CD14-positive monocyte (primary cell): Measurements from ENCODE around the gene TRPV4. TPM values are rescaled to one million over a fixed set of nuclear protein-coding genes. Genes with fewer than 3 reads are reported as not detected.

Source experiments
- DNase-seq, 3 donors: peaks; one replicate each; pipeline ENCODE4 v3.0.0-alpha.2; 2011 to 2022
- H2AFZ ChIP-seq: 2 replicates; pipeline ENCODE4 v1.6.0; 2012; ENCODE audit warnings: mild to moderate bottlenecking, low read depth, low read length, inconsistent platforms; ENCODE audit not compliant: insufficient read depth, poor library complexity, severe bottlenecking
- H3K27ac ChIP-seq, 2 donors: 1 replicate in 1 of 2; 2 replicates in 1 of 2; pipeline ENCODE4 v1.5.1; 2012 to 2013; ENCODE audit warnings: low read length in 2 of 2, control low read depth in 1 of 2, inconsistent platforms in 1 of 2, low read depth in 1 of 2, mild to moderate bottlenecking in 1 of 2
- H3K27me3 ChIP-seq, 2 donors: one replicate each; pipeline versions ENCODE4 v1.6.0 to v1.6.1; 2011 to 2013; ENCODE audit warnings: low read length in 2 of 2; ENCODE audit not compliant: control insufficient read depth in 2 of 2, insufficient read depth in 2 of 2
- H3K36me3 ChIP-seq, 2 donors: replicated peaks in 1 of 2; 1 replicate in 1 of 2; 2 replicates in 1 of 2; pipeline versions ENCODE4 v1.5.1 to v1.6.1; 2012 to 2013; ENCODE audit warnings: low read length in 2 of 2, control low read depth in 1 of 2, inconsistent platforms in 1 of 2, mild to moderate bottlenecking in 1 of 2; ENCODE audit not compliant: insufficient read depth in 2 of 2, control insufficient read depth in 1 of 2
- H3K4me1 ChIP-seq, 2 donors: 1 replicate in 1 of 2; 2 replicates in 1 of 2; pipeline versions ENCODE4 v1.5.1 to v1.6.1; 2012 to 2013; ENCODE audit warnings: low read length in 2 of 2, control low read depth in 1 of 2, inconsistent platforms in 1 of 2, mild to moderate bottlenecking in 1 of 2, moderate library complexity in 1 of 2; ENCODE audit not compliant: insufficient read depth in 2 of 2, control insufficient read depth in 1 of 2
- H3K4me2 ChIP-seq: replicated peaks from 2 replicates; pipeline ENCODE3; 2012; ENCODE audit warnings: low read length, moderate library complexity, mild to moderate bottlenecking; ENCODE audit not compliant: poor library complexity, severe bottlenecking; ENCODE audit errors: extremely low read depth
- H3K4me3 ChIP-seq, 3 experiments: fragments of 200-600 bp in 1 of 3; sonication (generic) in 1 of 3; replicated peaks in 1 of 3; 1 replicate in 2 of 3; 2 replicates in 1 of 3; pipeline ENCODE4 v1.5.1; 2011 to 2013; ENCODE audit warnings: low read length in 3 of 3, mild to moderate bottlenecking in 3 of 3, control low read depth in 2 of 3, low read depth in 2 of 3, inconsistent platforms in 1 of 3, moderate library complexity in 1 of 3
- H3K79me2 ChIP-seq: 2 replicates; pipeline ENCODE4 v1.6.0; 2012; ENCODE audit warnings: mild to moderate bottlenecking, control low read depth, inconsistent platforms, low read length, moderate library complexity; ENCODE audit not compliant: insufficient read depth
- H3K9ac ChIP-seq: 2 replicates; pipeline ENCODE4 v1.6.0; 2017; ENCODE audit warnings: low read length, mild to moderate bottlenecking; ENCODE audit not compliant: insufficient read depth, poor library complexity, severe bottlenecking
- H3K9me3 ChIP-seq, 2 donors: replicated peaks in 1 of 2; 1 replicate in 1 of 2; 2 replicates in 1 of 2; pipeline versions ENCODE4 v1.5.1 to v1.6.1; 2012 to 2013; ENCODE audit warnings: low read length in 2 of 2, control low read depth in 1 of 2; ENCODE audit not compliant: control insufficient read depth in 1 of 2, insufficient read depth in 1 of 2
- H4K20me1 ChIP-seq: 2 replicates; pipeline ENCODE4 v1.6.0; 2012; ENCODE audit warnings: mild to moderate bottlenecking, low read length, control low read depth, moderate library complexity; ENCODE audit not compliant: insufficient read depth
- H3K27ac Mint-ChIP-seq, 7 donors: one replicate each; pipeline ENCODE4 v1.8.0; 2020; ENCODE audit warnings: mild to moderate bottlenecking in 7 of 7, mixed read lengths in 7 of 7, moderate library complexity in 6 of 7, inconsistent platforms in 2 of 7
- H3K27me3 Mint-ChIP-seq, 3 donors: one replicate each; pipeline ENCODE4 v1.8.0; 2021 to 2022; ENCODE audit warnings: low read depth in 3 of 3, mild to moderate bottlenecking in 3 of 3, mixed read lengths in 3 of 3, moderate library complexity in 3 of 3, inconsistent platforms in 1 of 3
- H3K36me3 Mint-ChIP-seq, 2 donors: one replicate each; pipeline ENCODE4 v1.8.0; 2020; ENCODE audit warnings: mixed read lengths in 2 of 2, inconsistent platforms in 1 of 2, mild to moderate bottlenecking in 1 of 2
- H3K4me1 Mint-ChIP-seq: one replicate; pipeline ENCODE4 v1.8.0; 2020; ENCODE audit warnings: mild to moderate bottlenecking, mixed read lengths
- H3K4me3 Mint-ChIP-seq, 2 donors: one replicate each; pipeline ENCODE4 v1.8.0; 2020; ENCODE audit warnings: mild to moderate bottlenecking in 2 of 2, mixed read lengths in 2 of 2, moderate library complexity in 1 of 2
- H3K9me3 Mint-ChIP-seq, 7 donors: one replicate each; pipeline ENCODE4 v1.8.0; 2020 to 2022; ENCODE audit warnings: mixed read lengths in 7 of 7, mild to moderate bottlenecking in 6 of 7, moderate library complexity in 6 of 7, inconsistent platforms in 2 of 7
- CTCF ChIP-seq: fragments of 200-600 bp; IDR thresholded peaks from one replicate; pipeline ENCODE4 v1.8.0; 2022; ENCODE audit warnings: antibody characterized with exemption, mild to moderate bottlenecking
- WGBS: methylation state at CpG from one replicate; pipeline ENCODE4 v1.1.5; 2013; ENCODE audit warnings: missing lambda C conversion rate; ENCODE audit not compliant: insufficient coverage; 5-methylcytosine and 5-hydroxymethylcytosine counted together
- intact Hi-C, 2 donors: fragments of 100-400 bp; cut with micrococcal nuclease; formaldehyde crosslinking; loops; one replicate each; pipeline versions ENCODE4 v1.15.0 to v1.15.1; 2023
- polyA plus RNA-seq, 3 donors: library from polyadenylated mRNA; depleted of rRNA in 1 of 3; unstranded in 2 of 3; stranded (reverse) in 1 of 3; fragments of 300-500 nt in 2 of 3; fragments of >200 nt in 1 of 3; fragmentation: Illumina TruSeq in 2 of 3; gene quantifications; 1 replicate in 2 of 3; 2 replicates in 1 of 3; pipeline ENCODE4 v1.2.3, GENCODE V29; 2012 to 2021

The TRPV4 gene
- polyA plus RNA-seq, 3 donors: 0.64 to 3.1 (median 2.0) TPM

- H2AFZ ChIP-seq: no peak overlapping the region
- Mint-ChIP-seq H3K36me3 (no peaks in the 10 kb centered on the region), H3K9me3 (peaks cover 2 to 24% (median 12%) of the 10 kb centered on the region in 7 donors), H3K27me3 (peaks cover 6 to 10% (median 7%) of the 10 kb centered on the region in 3 donors), H3K27ac (peak overlapping the region in 2 of 7 donors; percentile 47 to 50), H3K4me3 (no peak overlapping the region), H3K4me1 (peaks cover 9% of the 10 kb centered on the region)
- peaks cover 0 to 15% of the 10 kb centered on the region in 2 donors for H3K9me3 ChIP-seq
- DNase-seq: peak; percentile 40 to 59 (median 55)
- no peaks in the 10 kb centered on the region for H3K79me2 ChIP-seq
- no peaks in the 10 kb centered on the region for H3K27me3 ChIP-seq
- H3K4me1 ChIP-seq: no peaks in the 10 kb centered on the region
- no peak overlapping the region for H3K27ac ChIP-seq
- 79% methylated on average over 4 of the region's 6 CpGs for WGBS
- intact Hi-C loops: no loop called here
- no peak for TF ChIP-seq CTCF
- H3K4me2 ChIP-seq: no peak overlapping the region
- H3K36me3 ChIP-seq: no peaks in the 10 kb centered on the region
- H3K9ac ChIP-seq: no peak overlapping the region
- no peak overlapping the region for H3K4me3 ChIP-seq
- H4K20me1 ChIP-seq: no peaks in the 10 kb centered on the region
Measured at GRCh38 chr12:109779382-109779781, 53.8 kb downstream of the TRPV4 start.

GRCh38 chr12:109778684-109779083 is 54.5 kb downstream of the TRPV4 start:
- H3K9me3 Mint-ChIP-seq: peaks cover 2 to 24% (median 12%) of the 10 kb centered on the region in 7 donors
- H3K36me3 ChIP-seq: no peaks in the 10 kb centered on the region
- no CpG with 5 or more reads among the region's 1 CpG for WGBS

More at GRCh38 chr12:109778684-109779083, 54.5 kb downstream of the TRPV4 start:
- Histone ChIP-seq H3K4me2 (no peak overlapping the region), H2AFZ (no peak overlapping the region), H3K9me3 (peaks cover 0 to 15% of the 10 kb centered on the region in 2 donors), H4K20me1 (no peaks in the 10 kb centered on the region), H3K79me2 (no peaks in the 10 kb centered on the region), H3K9ac (no peak overlapping the region), H3K27me3 (no peaks in the 10 kb centered on the region), H3K4me3 (no peak overlapping the region), H3K27ac (no peak overlapping the region), H3K4me1 (no peaks in the 10 kb centered on the region)
- peaks cover 10% of the 10 kb centered on the region for H3K4me1 Mint-ChIP-seq
- no peak overlapping the region for H3K4me3 Mint-ChIP-seq
- DNase-seq: no peak
- no peaks in the 10 kb centered on the region for H3K36me3 Mint-ChIP-seq
- TF ChIP-seq CTCF: no peak
- H3K27ac Mint-ChIP-seq: no peak overlapping the region
- H3K27me3 Mint-ChIP-seq: peaks cover 7 to 10% (median 8%) of the 10 kb centered on the region in 3 donors
- intact Hi-C loops: no loop called here
